ENCODE measurements around the gene ZFP92.

DNA sequence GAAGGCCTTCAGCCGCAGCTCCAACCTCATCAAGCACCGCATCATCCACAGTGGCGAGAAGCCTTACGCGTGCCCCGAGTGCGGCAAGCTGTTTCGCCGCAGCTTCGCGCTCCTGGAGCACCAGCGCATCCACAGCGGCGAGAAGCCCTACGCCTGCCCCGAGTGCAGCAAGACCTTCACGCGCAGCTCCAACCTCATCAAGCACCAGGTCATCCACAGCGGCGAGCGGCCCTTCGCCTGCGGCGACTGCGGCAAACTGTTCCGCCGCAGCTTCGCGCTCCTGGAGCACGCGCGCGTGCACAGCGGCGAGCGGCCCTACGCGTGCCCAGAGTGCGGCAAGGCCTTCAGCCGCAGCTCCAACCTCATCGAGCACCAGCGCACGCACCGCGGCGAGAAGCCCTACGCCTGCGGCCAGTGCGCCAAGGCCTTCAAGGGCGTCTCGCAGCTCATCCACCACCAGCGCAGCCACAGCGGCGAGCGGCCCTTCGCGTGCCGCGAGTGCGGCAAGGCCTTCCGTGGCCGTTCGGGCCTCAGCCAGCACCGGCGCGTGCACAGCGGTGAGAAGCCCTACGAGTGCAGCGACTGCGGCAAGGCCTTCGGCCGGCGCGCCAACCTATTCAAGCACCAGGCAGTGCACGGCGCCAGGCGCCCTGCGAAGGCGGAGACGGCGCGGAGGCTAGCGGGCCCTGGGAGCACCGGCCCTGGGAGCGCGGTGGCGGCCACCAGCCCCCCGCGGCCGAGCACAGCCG lies 9.8 kb downstream of the ZFP92 start:
- no peak for TF ChIP-seq CTCF (IDR thresholded peaks at IDR 0.05)
- no peak for TF ChIP-seq POLR2A (IDR thresholded peaks at IDR 0.05)
